ENCODE data around the gene IGF1R. TPM values are rescaled to one million over a fixed set of nuclear protein-coding genes. Genes with fewer than 3 reads are reported as not detected.

IGF1R gene
- total RNA-seq, 1 experiment from 2014 or later, result 3.8 TPM

- CTCF ChIA-PET, result no interaction called here
- no peak for TF ChIP-seq EZH2 (IDR thresholded peaks at IDR 0.05; ENCODE audit: low read length, unreplicated experiment)
These were observed 190.3 kb downstream of the IGF1R start for GRCh38 chr15:98838387-98839259.

GRCh38 chr15:98840053-98840452 lies 191.7 kb downstream of the IGF1R start:
- Histone ChIP-seq H3F3A (ENCODE audit: low read length, unreplicated experiment) (no peaks in the 10 kb centered on the region), H3K79me2 (ENCODE audit: low read length) (no peaks in the 10 kb centered on the region), H3K4me2 (ENCODE audit: low read length) (no peak overlapping the region), H3K27me3 (ENCODE audit: low read length) (no peaks in the 10 kb centered on the region), H3K9me2 (replicated peaks; ENCODE audit: low read length) (no peaks in the 10 kb centered on the region), H3K4me3 (ENCODE audit: low read length) (no peak overlapping the region), H4K20me1 (ENCODE audit: low read length) (no peaks in the 10 kb centered on the region), H2AFZ (ENCODE audit: low read length) (no peak overlapping the region), H3K4me1 (ENCODE audit: insufficient read depth, low read length) (0 out of 2 replicates have a peak, but pooled peaks cover 3% of the 10 kb centered on the region), H3K36me3 (ENCODE audit: low read depth, low read length) (no peaks in the 10 kb centered on the region), H3K27ac (ENCODE audit: low read length) (no peak overlapping the region), H3K9me3 (ENCODE audit: low read length) (no peaks in the 10 kb centered on the region), H3K9ac (ENCODE audit: low read length) (no peak overlapping the region)
- DNase-seq (no peak), ATAC-seq (no peak)
- BruUV-seq (replicated peaks), result no TSS peak
- ChIA-PET POLR2A (ENCODE audit: unreplicated experiment) (no interaction called here), CTCF (no interaction called here)
- intact Hi-C loops (cut with micrococcal nuclease), result no loop called here
- TF ChIP-seq CTCF (conservative IDR thresholded peaks at IDR 0.05; ENCODE audit: low read depth, low read length) (no peak), EZH2phosphoT487 (IDR thresholded peaks at IDR 0.05; ENCODE audit: borderline replicate concordance, low read length) (no peak), EZH2 (IDR thresholded peaks at IDR 0.05; ENCODE audit: low read length, unreplicated experiment) (no peak)

More at GRCh38 chr15:98838387-98839259, 190.3 kb downstream of the IGF1R start:
- POLR2A ChIA-PET (ENCODE audit: unreplicated experiment), result no interaction called here
- no peak overlapping the region for H3K27ac ChIP-seq (ENCODE audit: low read length)
- H3K4me3 ChIP-seq (ENCODE audit: low read length), result no peak overlapping the region
- no peak for DNase-seq
- no peak overlapping the region for H3K9ac ChIP-seq (ENCODE audit: low read length)
- no peaks in the 10 kb centered on the region for H3K27me3 ChIP-seq (ENCODE audit: low read length)
- H3K4me1 ChIP-seq (ENCODE audit: insufficient read depth, low read length), result no peaks in the 10 kb centered on the region
- H4K20me1 ChIP-seq (ENCODE audit: low read length), result no peaks in the 10 kb centered on the region
- H3K9me2 ChIP-seq (replicated peaks; ENCODE audit: low read length), result no peaks in the 10 kb centered on the region
- H2AFZ ChIP-seq (ENCODE audit: low read length), result no peak overlapping the region
- H3K79me2 ChIP-seq (ENCODE audit: low read length), result no peaks in the 10 kb centered on the region
- no peak for ATAC-seq
- H3K36me3 ChIP-seq (ENCODE audit: low read depth, low read length), result no peaks in the 10 kb centered on the region
- no TSS peak for BruUV-seq (replicated peaks)
- no peak overlapping the region for H3K4me2 ChIP-seq (ENCODE audit: low read length)
- H3K9me3 ChIP-seq (ENCODE audit: low read length), result no peaks in the 10 kb centered on the region
- intact Hi-C loops (cut with micrococcal nuclease), result no loop called here
- no peaks in the 10 kb centered on the region for H3F3A ChIP-seq (ENCODE audit: low read length, unreplicated experiment)

GRCh38 chr15:98841419-98841970 lies 193.2 kb downstream of the IGF1R start:
- H3K36me3 ChIP-seq (ENCODE audit: low read depth, low read length), result no peaks in the 10 kb centered on the region
- no peak overlapping the region for H2AFZ ChIP-seq (ENCODE audit: low read length)
- CTCF ChIA-PET, result no interaction called here
- no peak overlapping the region for H3K27ac ChIP-seq (ENCODE audit: low read length)
- H3K4me3 ChIP-seq (ENCODE audit: low read length), result no peak overlapping the region
- intact Hi-C loops (cut with micrococcal nuclease), result no loop called here
- H3K9me2 ChIP-seq (replicated peaks; ENCODE audit: low read length), result no peaks in the 10 kb centered on the region
- no peak overlapping the region for H3K4me2 ChIP-seq (ENCODE audit: low read length)
- H4K20me1 ChIP-seq (ENCODE audit: low read length), result no peaks in the 10 kb centered on the region
- TF ChIP-seq EZH2phosphoT487 (IDR thresholded peaks at IDR 0.05; ENCODE audit: borderline replicate concordance, low read length), result no peak
- no peak for TF ChIP-seq EZH2 (IDR thresholded peaks at IDR 0.05; ENCODE audit: low read length, unreplicated experiment)
- no peak for TF ChIP-seq CTCF (conservative IDR thresholded peaks at IDR 0.05; ENCODE audit: low read depth, low read length)
- BruUV-seq (replicated peaks), result no TSS peak
- no peaks in the 10 kb centered on the region for H3K9me3 ChIP-seq (ENCODE audit: low read length)
- no peaks in the 10 kb centered on the region for H3K79me2 ChIP-seq (ENCODE audit: low read length)
- H3F3A ChIP-seq (ENCODE audit: low read length, unreplicated experiment), result no peaks in the 10 kb centered on the region
- 0 out of 2 replicates have a peak, but pooled peaks cover 3% of the 10 kb centered on the region for H3K4me1 ChIP-seq (ENCODE audit: insufficient read depth, low read length)
- no peaks in the 10 kb centered on the region for H3K27me3 ChIP-seq (ENCODE audit: low read length)
- DNase-seq, result no peak
- ATAC-seq, result no peak
- POLR2A ChIA-PET (ENCODE audit: unreplicated experiment), result no interaction called here
- no peak overlapping the region for H3K9ac ChIP-seq (ENCODE audit: low read length)
